Small intestine (tissue), 7 donors: ENCODE results near the gene CFAP221. TPM values are rescaled to one million over a fixed set of nuclear protein-coding genes. Genes with fewer than 3 reads are reported as not detected.

Experiments
- DNase-seq, 2 donors: peaks; one replicate each; pipeline versions ENCODE4 v3.0.0 to v3.0.0-alpha.2; 2013
- FAIRE-seq: peaks from 2 replicates; lab custom pipeline; 2012; peaks lifted over from hg19 to GRCh38; lab: Jason Lieb, UNC
- H3K27ac ChIP-seq, 3 donors: one replicate each; pipeline ENCODE4 v1.5.1; 2013; ENCODE audit warnings: low read length in 2 of 3, mild to moderate bottlenecking in 2 of 3, control low read depth in 1 of 3, inconsistent platforms in 1 of 3, low read depth in 1 of 3, moderate library complexity in 1 of 3
- H3K27me3 ChIP-seq, 3 donors: one replicate each; pipeline ENCODE4 v1.6.1; 2013; ENCODE audit warnings: low read length in 3 of 3, inconsistent platforms in 1 of 3; ENCODE audit not compliant: control insufficient read depth in 3 of 3, insufficient read depth in 3 of 3
- H3K36me3 ChIP-seq, 3 donors: one replicate each; pipeline ENCODE4 v1.6.1; 2013; ENCODE audit warnings: low read length in 3 of 3, inconsistent platforms in 1 of 3, low read depth in 1 of 3, mild to moderate bottlenecking in 1 of 3, moderate library complexity in 1 of 3; ENCODE audit not compliant: control insufficient read depth in 3 of 3, insufficient read depth in 2 of 3
- H3K4me1 ChIP-seq, 3 donors: one replicate each; pipeline ENCODE4 v1.6.1; 2013; ENCODE audit warnings: low read length in 2 of 3, inconsistent platforms in 1 of 3, low read depth in 1 of 3, mild to moderate bottlenecking in 1 of 3, moderate library complexity in 1 of 3; ENCODE audit not compliant: control insufficient read depth in 3 of 3, insufficient read depth in 2 of 3
- H3K4me3 ChIP-seq, 3 donors: one replicate each; pipeline ENCODE4 v1.5.1; 2013; ENCODE audit warnings: low read length in 3 of 3, control low read depth in 1 of 3, inconsistent platforms in 1 of 3, low read depth in 1 of 3, mild to moderate bottlenecking in 1 of 3, moderate library complexity in 1 of 3
- H3K9me3 ChIP-seq, 2 donors: one replicate each; pipeline ENCODE4 v1.6.1; 2013; ENCODE audit warnings: low read depth in 1 of 2, low read length in 1 of 2; ENCODE audit not compliant: control insufficient read depth in 2 of 2, insufficient read depth in 1 of 2
- WGBS, 3 donors: extraction: QIAGEN DNeasy Blood & Tissue Kit; methylation state at CpG; one replicate each; pipeline ENCODE4 v1.1.7; 2013; 5-methylcytosine and 5-hydroxymethylcytosine counted together
- polyA plus RNA-seq, 4 donors: library from polyadenylated mRNA; stranded (reverse) in 3 of 4; unstranded in 1 of 4; fragments of 200-250 nt in 3 of 4; fragments of 120-200 nt in 1 of 4; gene quantifications; one replicate each; pipeline versions ENCODE4 v1.2.1 to v1.2.3, GENCODE V29; 2013
- donor health status: healthy with polysubstance abuse.
- donor health status: control.
- donor health status: control.
- donor health status: Bipolar disorder and iron deficiency.
- donor health status: healthy.

The CFAP221 gene
- polyA plus RNA-seq, 4 donors, result 2.2 to 19.4 (median 6.6) TPM

DNA sequence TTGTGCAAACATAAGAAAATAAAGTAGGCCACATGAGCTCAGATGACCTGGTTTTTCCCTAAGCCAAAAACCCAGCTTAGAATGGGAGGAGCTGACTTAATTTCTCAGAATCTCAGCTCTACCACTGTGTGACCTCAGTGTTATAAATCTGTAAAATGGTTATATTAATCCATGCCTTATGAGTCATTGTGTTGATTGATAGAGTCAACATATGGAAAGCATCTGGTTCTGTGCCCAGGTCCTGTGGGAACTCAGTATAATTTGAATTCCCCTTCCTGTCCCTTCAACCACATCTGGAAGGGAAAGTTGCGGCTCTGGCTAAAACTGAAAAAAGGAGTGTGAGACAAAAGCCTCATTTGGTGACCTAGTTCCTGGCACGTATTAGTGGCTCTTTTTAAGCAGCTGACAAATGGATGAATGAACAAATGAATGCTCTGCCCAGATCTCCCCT lies 160.4 kb downstream of the CFAP221 start:
- H3K36me3 ChIP-seq, result peaks cover 0 to 3% (median 0%) of the 10 kb centered on the region in 3 donors
- 56 to 67% (median 57%) methylated on average over 2 of the region's 2 CpGs for WGBS, 3 donors
- H3K9me3 ChIP-seq, result peaks cover 0 to 12% of the 10 kb centered on the region in 2 donors
- no peak overlapping the region for H3K27ac ChIP-seq
- DNase-seq (no peak), FAIRE-seq (no peak)
- no peaks in the 10 kb centered on the region for H3K27me3 ChIP-seq
- H3K4me3 ChIP-seq, result no peak overlapping the region
- H3K4me1 ChIP-seq, result no peaks in the 10 kb centered on the region

DNA sequence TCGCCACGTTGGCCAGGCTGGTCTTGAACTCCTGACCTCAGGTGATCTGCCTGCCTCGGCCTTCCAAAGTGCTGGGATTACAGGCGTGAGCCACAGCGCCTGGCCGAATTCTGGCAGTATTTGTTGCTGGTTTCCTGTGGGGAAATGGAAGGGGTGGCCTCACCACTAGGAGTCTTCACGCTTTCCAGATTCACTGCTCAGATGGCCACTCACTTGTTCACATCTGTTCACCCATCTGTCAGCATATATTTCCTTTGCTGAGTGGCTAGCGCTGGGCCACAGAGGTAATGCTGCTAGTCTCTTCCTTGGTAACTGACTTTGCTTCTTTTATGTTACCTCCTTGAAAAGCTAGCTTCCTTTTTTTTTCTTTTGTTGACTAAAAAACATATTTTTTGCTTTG lies 162.0 kb downstream of the CFAP221 start:
- DNase-seq (no peak), FAIRE-seq (no peak)
- Histone ChIP-seq H3K4me1 (no peaks in the 10 kb centered on the region), H3K27me3 (no peaks in the 10 kb centered on the region), H3K27ac (no peak overlapping the region), H3K4me3 (no peak overlapping the region), H3K36me3 (peaks cover 0 to 3% (median 0%) of the 10 kb centered on the region in 3 donors), H3K9me3 (peaks cover 0 to 12% of the 10 kb centered on the region in 2 donors)
- WGBS, 3 donors, result 82 to 84% (median 83%) methylated on average over 8 of the region's 8 CpGs

Other genes with a start within 250 kb of the CFAP221 start
- 10 to 100 TPM; 11.0 to 13.5 (median 12.2) TPM for gene C2orf76, start 177.6 kb upstream of the CFAP221 start, polyA plus RNA-seq
- 1,000 to 10,000 TPM in 1 of 4 donors, 100 to 1,000 TPM in 3; 461 to 1,006 (median 574) TPM for gene DBI, start 177.5 kb upstream of the CFAP221 start, polyA plus RNA-seq
- gene TMEM37, start 112.6 kb upstream of the CFAP221 start, polyA plus RNA-seq, result 100 to 1,000 TPM in 1 of 4 donors, 10 to 100 TPM in 3; 43.2 to 124 (median 84.3) TPM
- 10 to 100 TPM; 15.0 to 48.8 (median 42.3) TPM for gene SCTR, start 20.0 kb upstream of the CFAP221 start, polyA plus RNA-seq
- gene TMEM177, start 134.8 kb downstream of the CFAP221 start, polyA plus RNA-seq, result 10 to 100 TPM; 19.5 to 34.6 (median 28.0) TPM
- gene PTPN4, start 215.5 kb downstream of the CFAP221 start, polyA plus RNA-seq, result 10 to 100 TPM in 1 of 4 donors, 1 to 10 TPM in 3; 1.9 to 13.4 (median 6.0) TPM